Adrenal gland (tissue), 12 donors: ENCODE results near the gene ENDOD1. TPM values are rescaled to one million over a fixed set of nuclear protein-coding genes. Genes with fewer than 3 reads are reported as not detected.

Source experiments
- DNase-seq, 7 donors: peaks; one replicate each; pipeline ENCODE4 v3.0.0-alpha.2; 2019 to 2020
- H3K27ac ChIP-seq, 5 donors: fragments of 200-600 bp; sonication (generic) in 4 of 5; 1 replicate in 3 of 5; 2 replicates in 2 of 5; pipeline versions ENCODE4 v1.5.1 to v1.8.0; 2016 to 2020; ENCODE audit warnings: mild to moderate bottlenecking in 1 of 5
- H3K27me3 ChIP-seq: fragments of 200-600 bp; 2 replicates; pipeline ENCODE4 v1.8.0; 2021
- H3K36me3 ChIP-seq, 2 donors: fragments of 200-600 bp; replicated peaks in 1 of 2; 1 replicate in 1 of 2; 2 replicates in 1 of 2; pipeline versions ENCODE4 v1.5.1 to v1.8.0; 2018 to 2022
- H3K4me1 ChIP-seq, 2 donors: fragments of 200-600 bp; replicated peaks in 1 of 2; 1 replicate in 1 of 2; 2 replicates in 1 of 2; pipeline versions ENCODE4 v1.5.1 to v1.8.0; 2018 to 2021
- H3K4me3 ChIP-seq, 4 donors: fragments of 200-600 bp; sonication (generic) in 3 of 4; one replicate each; pipeline ENCODE4 v1.5.1; 2016 to 2018
- H3K9me3 ChIP-seq, 3 donors: fragments of 200-600 bp; sonication (generic) in 1 of 3; replicated peaks in 1 of 3; 1 replicate in 2 of 3; 2 replicates in 1 of 3; pipeline versions ENCODE4 v1.5.1 to v1.8.0; 2016 to 2021
- CTCF ChIP-seq, 6 experiments: fragments of 450-650 bp in 4 of 6; fragments of 200-600 bp in 2 of 6; sonication (generic) in 1 of 6; IDR thresholded peaks; 1 replicate in 5 of 6; 2 replicates in 1 of 6; pipeline versions ENCODE4 v1.5.1 to v1.8.0; 2016 to 2021; ENCODE audit warnings: antibody characterized with exemption in 6 of 6, mild to moderate bottlenecking in 2 of 6, moderate library complexity in 1 of 6
- POLR2A ChIP-seq, 2 donors: fragments of 450-650 bp; IDR thresholded peaks; one replicate each; pipeline ENCODE4 v1.6.1; 2017; ENCODE audit warnings: antibody characterized with exemption in 2 of 2, mild to moderate bottlenecking in 2 of 2, moderate library complexity in 1 of 2
- WGBS, 4 donors: extraction: QIAGEN DNeasy Blood & Tissue Kit in 2 of 4; methylation state at CpG; one replicate each; pipeline versions ENCODE4 v1.1.5 to v1.1.7; 2013 to 2017; 5-methylcytosine and 5-hydroxymethylcytosine counted together
- intact Hi-C, 2 donors: fragments of 100-400 bp; cut with DNase I; formaldehyde crosslinking; loops; one replicate each; pipeline versions ENCODE4 v1.14.1 to v1.15.0; 2022 to 2023
- polyA plus RNA-seq, 3 donors: library from polyadenylated mRNA; stranded (reverse); fragments of 200-250 nt in 2 of 3; fragments of 350-450 nt in 1 of 3; fragmentation: Illumina TruSeq in 1 of 3; extraction: RNeasy Lipid Tissue Mini Kit (QIAGEN cat#74804) in 1 of 3; gene quantifications; one replicate each; pipeline ENCODE4 v1.2.3, GENCODE V29; 2013 to 2014
- total RNA-seq, 9 donors: library from RNA; depleted of rRNA in 4 of 9; stranded (reverse); fragments of >200 nt in 4 of 9; fragments of 120-200 nt in 1 of 9; fragmentation: NEBNext Ultra II Directional in 1 of 9; extraction: Animal tissue kit (Norgen Biotek cat#: 25700) in 1 of 9; gene quantifications; one replicate each; pipeline versions ENCODE4 v1.1.0 to v1.2.4, GENCODE V29; 2013 to 2023
- donor health status: healthy with polysubstance abuse.
- donor health status: Bipolar disorder and iron deficiency.
- donor health status: DM: yes; HTN: yes; CAD: no.
- donor health status: DM: no; HTN: no; CAD: no.
- donor health status: DM: no; HTN: no; CAD: no.
- donor health status: DM: yes; HTN: yes; CAD: no.

ENDOD1 gene
- total and polyA plus RNA-seq, 12 donors: 6.1 to 61.6 (median 32.8) TPM

GRCh38 chr11:95081412-95081811 is 8.2 kb upstream of the ENDOD1 start:
- no peaks in the 10 kb centered on the region for H3K9me3 ChIP-seq
- H3K36me3 ChIP-seq: no peaks in the 10 kb centered on the region
- peak in 6 of 7 donors; percentile 40 to 85 (median 48) for DNase-seq
- 43 to 47% (median 46%) methylated on average over 4 of the region's 4 CpGs for WGBS, 4 donors
- H3K4me3 ChIP-seq: no peak overlapping the region
- TF ChIP-seq POLR2A (IDR thresholded peaks at IDR 0.05) (no peak), CTCF (IDR thresholded peaks at IDR 0.05) (no peak)
- intact Hi-C loops: no loop called here
- H3K27me3 ChIP-seq: no peaks in the 10 kb centered on the region
- H3K27ac ChIP-seq: peak overlapping the region in 4 of 5 donors; percentile 16 to 74 (median 56)
- H3K4me1 ChIP-seq: peaks cover 15 to 18% of the 10 kb centered on the region in 2 donors

- H3K9me3 ChIP-seq: no peaks in the 10 kb centered on the region
- H3K27me3 ChIP-seq: no peaks in the 10 kb centered on the region
- no peak for TF ChIP-seq CTCF (IDR thresholded peaks at IDR 0.05)
- no peak for TF ChIP-seq POLR2A (IDR thresholded peaks at IDR 0.05)
- peak overlapping the region in 3 of 5 donors; percentile 8 to 74 (median 59) for H3K27ac ChIP-seq
- no peak overlapping the region for H3K4me3 ChIP-seq
- peaks cover 13 to 15% of the 10 kb centered on the region in 2 donors for H3K4me1 ChIP-seq
- no peak for DNase-seq
- no peaks in the 10 kb centered on the region for H3K36me3 ChIP-seq
- WGBS, 4 donors: 72 to 94% (median 86%) methylated on average over 2 of the region's 2 CpGs
- intact Hi-C loops: no loop called here
Measured at GRCh38 chr11:95082576-95083001, 7.1 kb upstream of the ENDOD1 start.

- no peak overlapping the region for H3K27ac ChIP-seq
- H3K4me1 ChIP-seq: peaks cover 21 to 22% of the 10 kb centered on the region in 2 donors
- H3K36me3 ChIP-seq: no peaks in the 10 kb centered on the region
- intact Hi-C loops: no loop called here
- no peak overlapping the region for H3K4me3 ChIP-seq
- TF ChIP-seq CTCF (IDR thresholded peaks at IDR 0.05) (no peak), POLR2A (IDR thresholded peaks at IDR 0.05) (no peak)
- DNase-seq: no peak
- no peaks in the 10 kb centered on the region for H3K9me3 ChIP-seq
- no peaks in the 10 kb centered on the region for H3K27me3 ChIP-seq
Measured at GRCh38 chr11:95084509-95084908, 5.1 kb upstream of the ENDOD1 start.

- Histone ChIP-seq H3K9me3 (no peaks in the 10 kb centered on the region), H3K4me3 (no peak overlapping the region), H3K4me1 (peaks cover 22 to 23% of the 10 kb centered on the region in 2 donors), H3K27ac (no peak overlapping the region), H3K36me3 (no peaks in the 10 kb centered on the region), H3K27me3 (no peaks in the 10 kb centered on the region)
- intact Hi-C loops: loop anchor here in 1 of 2 donors (5.0 kb wide), 1 partner anchor 52 kb away; no protein-coding TSS in a partner anchor
- DNase-seq: no peak
- TF ChIP-seq POLR2A (IDR thresholded peaks at IDR 0.05) (no peak), CTCF (IDR thresholded peaks at IDR 0.05) (no peak)
- 85 to 96% (median 92%) methylated on average over 3 of the region's 3 CpGs for WGBS, 4 donors
Measured at GRCh38 chr11:95085117-95085816, 4.4 kb upstream of the ENDOD1 start.
